K562 (cell line): ENCODE measurements around the gene NELL1. TPM values are rescaled to one million over a fixed set of nuclear protein-coding genes. Genes with fewer than 3 reads are reported as not detected.

Experiments
- ATAC-seq: fragments of 200-7000 bp; cut with Tn5 transposase; 3 replicates; pipeline ENCODE4 v1.9.1; 2020; ENCODE audit warnings: moderate library complexity
- BruUV-seq: library from RNA; stranded (reverse); fragments of 400-500 nt; replicated peaks from 2 replicates; lab custom pipeline; 2021; lab: Mats Ljungman, UMichigan
- CTCF ChIA-PET: fragments of 300-600 bp; formaldehyde crosslinking; extraction: SDS; loops from one replicate; lab custom pipeline; 2021; ENCODE audit warnings: low intra/inter-chr PET ratio; lab: Yijun Ruan, JAX
- POLR2A ChIA-PET: fragments of 300-600, 350-650 bp; sonication (Branson Sonifier 250); formaldehyde crosslinking; extraction: SDS; loops from one replicate; lab custom pipeline; 2021; ENCODE audit warnings: antibody characterized with exemption, inconsistent platforms; lab: Yijun Ruan, JAX
- DNase-seq, 4 experiments: peaks; one replicate each; pipeline versions ENCODE4 v3.0.0 to v3.0.0-alpha.2; 2011 to 2018; ENCODE audit warnings: low spot score in 3 of 4, mixed read lengths in 3 of 4; ENCODE audit errors: extremely low read depth in 1 of 4
- FAIRE-seq: peaks from 2 replicates; lab custom pipeline; 2011; peaks lifted over from hg19 to GRCh38; lab: Jason Lieb, UNC
- H2AFZ ChIP-seq: 2 replicates; pipeline ENCODE4 v1.6.0; 2011; ENCODE audit warnings: low read depth, low read length, control low read depth, inconsistent platforms
- H3K27ac ChIP-seq: fragments of 200-600 bp; 3 replicates; pipeline ENCODE4 v1.8.0; 2011; ENCODE audit warnings: low read depth, mild to moderate bottlenecking, control low read depth, inconsistent platforms, low read length, moderate library complexity, mixed read lengths; ENCODE audit errors: extremely low read depth
- H3K27me3 ChIP-seq, 2 experiments: fragments of 300-600 bp in 1 of 2; 2 replicates in 1 of 2; 3 replicates in 1 of 2; pipeline versions ENCODE4 v1.6.0 to v1.8.0; 2011; ENCODE audit warnings: inconsistent platforms in 2 of 2, low read length in 2 of 2, mild to moderate bottlenecking in 1 of 2, mixed read lengths in 1 of 2, moderate library complexity in 1 of 2; ENCODE audit not compliant: control insufficient read depth in 2 of 2, insufficient read depth in 2 of 2
- H3K36me3 ChIP-seq: fragments of 300-600 bp; 3 replicates; pipeline ENCODE4 v1.8.0; 2011; ENCODE audit warnings: mild to moderate bottlenecking, low read length, inconsistent platforms; ENCODE audit not compliant: control insufficient read depth, insufficient read depth
- H3K4me1 ChIP-seq, 2 experiments: fragments of 200-600 bp in 1 of 2; replicated peaks in 1 of 2; 2 replicates in 1 of 2; 3 replicates in 1 of 2; pipeline versions ENCODE4 v1.5.1 to v1.8.0; 2011; ENCODE audit warnings: inconsistent platforms in 2 of 2, low read length in 2 of 2, mild to moderate bottlenecking in 1 of 2, mixed read lengths in 1 of 2, moderate library complexity in 1 of 2; ENCODE audit not compliant: control insufficient read depth in 2 of 2, insufficient read depth in 2 of 2
- H3K4me2 ChIP-seq: 2 replicates; pipeline ENCODE4 v1.6.1; 2011; ENCODE audit warnings: low read length, control low read depth, inconsistent platforms, mixed read lengths; ENCODE audit not compliant: insufficient read depth
- H3K4me3 ChIP-seq: fragments of 200-600 bp; sonication (generic), shearing (Covaris generic); 2 replicates; pipeline ENCODE4 v1.5.1; 2016; ENCODE audit warnings: control low read depth, inconsistent platforms
- H3K79me2 ChIP-seq: fragments of 200-600 bp; 3 replicates; pipeline ENCODE4 v1.8.0; 2011; ENCODE audit warnings: low read length, inconsistent platforms; ENCODE audit not compliant: control insufficient read depth, insufficient read depth
- H3K9ac ChIP-seq, 2 experiments: 2 replicates each; pipeline versions ENCODE4 v1.6.0 to v1.6.1; 2011; ENCODE audit warnings: low read depth in 2 of 2, low read length in 2 of 2, control low read depth in 1 of 2, inconsistent platforms in 1 of 2, mild to moderate bottlenecking in 1 of 2, mixed read lengths in 1 of 2; ENCODE audit not compliant: insufficient read depth in 1 of 2
- H3K9me1 ChIP-seq: one replicate; pipeline ENCODE4 v1.6.0; 2011; ENCODE audit warnings: inconsistent platforms, mild to moderate bottlenecking, low read length, moderate library complexity; ENCODE audit not compliant: control insufficient read depth, insufficient read depth
- H3K9me3 ChIP-seq: replicated peaks from 2 replicates; pipeline ENCODE4 v1.5.1; 2011; ENCODE audit warnings: low read depth, low read length, inconsistent platforms; ENCODE audit not compliant: control insufficient read depth, insufficient read depth
- H4K20me1 ChIP-seq: replicated peaks from 2 replicates; pipeline ENCODE4 v1.6.1; 2011; ENCODE audit warnings: low read length, inconsistent platforms, mixed read lengths; ENCODE audit not compliant: control insufficient read depth, insufficient read depth
- CHD1 ChIP-seq: fragments of 200-600 bp; sonication (generic); IDR thresholded peaks from one replicate; pipeline ENCODE4 v1.6.1; 2012; ENCODE audit warnings: mild to moderate bottlenecking, moderate library complexity, low read length, inconsistent platforms
- FOXO4 ChIP-seq: fragments of 450-650 bp; formaldehyde crosslinking; IDR thresholded peaks from 2 replicates; pipeline ENCODE4 v1.4.0; 2020; ENCODE audit warnings: mild to moderate bottlenecking, moderate library complexity
- HCFC1 ChIP-seq: IDR thresholded peaks from 2 replicates; pipeline ENCODE4 v1.6.1; 2012; ENCODE audit warnings: low read depth, low read length, improper control_type of control experiment
- HDAC3 ChIP-seq: fragments of 450-650 bp; IDR thresholded peaks from 2 replicates; pipeline ENCODE4 v1.6.1; 2018; ENCODE audit warnings: borderline replicate concordance, mild to moderate bottlenecking, moderate library complexity; ENCODE audit not compliant: partially characterized antibody
- HLTF ChIP-seq: fragments of 450-650 bp; IDR thresholded peaks from 2 replicates; pipeline ENCODE4 v1.6.1; 2016
- KAT2B ChIP-seq: IDR thresholded peaks from one replicate; pipeline ENCODE4 v1.6.1; 2012; ENCODE audit warnings: low read depth, mild to moderate bottlenecking, control low read depth, inconsistent platforms, low read length, moderate library complexity
- PHF20 ChIP-seq: fragments of 450-650 bp; IDR thresholded peaks from 2 replicates; pipeline ENCODE4 v1.6.1; 2018; ENCODE audit not compliant: partially characterized antibody
- POLR2AphosphoS5 ChIP-seq: IDR thresholded peaks from 2 replicates; pipeline ENCODE4 v1.6.1; 2011; ENCODE audit warnings: mild to moderate bottlenecking, low read depth, low read length, moderate library complexity; ENCODE audit not compliant: control insufficient read depth, insufficient read depth
- SIN3A ChIP-seq, 2 experiments: fragments of 150-350 bp in 1 of 2; IDR thresholded peaks; 2 replicates each; pipeline ENCODE4 v1.6.1; 2011 to 2016; ENCODE audit warnings: borderline replicate concordance in 2 of 2, low read depth in 2 of 2, low read length in 2 of 2, mild to moderate bottlenecking in 2 of 2, moderate library complexity in 2 of 2; ENCODE audit not compliant: control insufficient read depth in 1 of 2
- SRSF9 ChIP-seq: fragments of 200-400 bp; formaldehyde crosslinking; IDR thresholded peaks from 2 replicates; pipeline ENCODE4 v1.6.1; 2017; ENCODE audit warnings: low read depth, low read length, borderline replicate concordance
- TFAM ChIP-seq: fragments of 250-450 bp; sonication (Bioruptor Pico); conservative IDR thresholded peaks from 2 replicates; pipeline ENCODE4 v1.5.0; 2021; ENCODE audit warnings: mild to moderate bottlenecking, moderate library complexity
- ZNF695 ChIP-seq: fragments of 450-650 bp; formaldehyde crosslinking; IDR thresholded peaks from 2 replicates; pipeline ENCODE4 v1.4.0; 2020; ENCODE audit warnings: mild to moderate bottlenecking, moderate library complexity
- ZNF780A ChIP-seq: fragments of 250-450 bp; sonication (Bioruptor Pico); IDR thresholded peaks from 2 replicates; pipeline ENCODE4 v1.5.0; 2021; ENCODE audit warnings: mild to moderate bottlenecking
- WGBS: fragments of 100-300 bp; shearing (Covaris generic); methylation state at CpG from one replicate; pipeline ENCODE4 v1.1.6; 2016; ENCODE audit warnings: low coverage, mixed read lengths; ENCODE audit not compliant: insufficient coverage; ENCODE audit errors: missing lambda C conversion rate; 5-methylcytosine and 5-hydroxymethylcytosine counted together
- in situ Hi-C: fragments of 300-500 bp; cut with MboI; formaldehyde crosslinking; loops from 4 replicates; pipeline ENCODE4 v1.15.0; 2018; ENCODE audit warnings: inconsistent platforms, mixed read lengths
- intact Hi-C: fragments of 100-400 bp; cut with micrococcal nuclease; formaldehyde crosslinking; loops from 2 replicates; pipeline ENCODE4 v1.14.2; 2022
- polyA plus RNA-seq, 8 experiments: library from polyadenylated mRNA; depleted of rRNA in 4 of 8; stranded (reverse) in 5 of 8; unstranded in 3 of 8; fragments of >200 nt; fragmentation: Nextera tagmentation in 2 of 8; fragmentation: Illumina TruSeq in 1 of 8; extraction: Ambion mirVana in 2 of 8; extraction: Trizol in 1 of 8; gene quantifications; 2 replicates each; pipeline versions ENCODE4 v1.2.1 to v1.2.3, GENCODE V29; 2011 to 2014; ENCODE audit warnings: inconsistent platforms in 1 of 8, missing spikeins in 1 of 8
- total RNA-seq, 7 experiments: library from RNA; depleted of rRNA in 6 of 7; stranded (reverse); fragments of >200 nt in 6 of 7; fragmentation: Illumina TruSeq in 2 of 7; extraction: Trizol in 2 of 7; gene quantifications; 2 replicates each; pipeline versions ENCODE4 v1.2.1 to v1.2.3, GENCODE V29; 2011 to 2021; ENCODE audit warnings: low replicate concordance in 1 of 7

Gene NELL1
- total and polyA plus RNA-seq, 9 of the 15 experiments (the other 6 are each of a cell fraction or from before 2014, with no cell fraction given), result not detected

GRCh38 chr11:21059879-21060278, 390.5 kb downstream of the NELL1 start:
- no peaks in the 10 kb centered on the region for H3K9me1 ChIP-seq
- no peaks in the 10 kb centered on the region for H4K20me1 ChIP-seq
- in situ Hi-C loops, result no loop called here
- no peak overlapping the region for H3K9ac ChIP-seq
- CTCF ChIA-PET, result no interaction called here
- no peaks in the 10 kb centered on the region for H3K27me3 ChIP-seq
- no TSS peak for BruUV-seq
- intact Hi-C loops, result no loop called here
- DNase-seq (no peak), FAIRE-seq (no peak), ATAC-seq (no peak)
- H2AFZ ChIP-seq, result no peak overlapping the region
- H3K4me2 ChIP-seq, result no peak overlapping the region
- no peaks in the 10 kb centered on the region for H3K79me2 ChIP-seq
- POLR2A ChIA-PET, result no interaction called here
- H3K36me3 ChIP-seq, result no peaks in the 10 kb centered on the region
- no peaks in the 10 kb centered on the region for H3K4me1 ChIP-seq
- 0% methylated on average over 2 of the region's 2 CpGs for WGBS
- no peaks in the 10 kb centered on the region for H3K9me3 ChIP-seq
- no peak overlapping the region for H3K4me3 ChIP-seq
- H3K27ac ChIP-seq, result no peak overlapping the region
- TF ChIP-seq POLR2AphosphoS5 (no peak), TFAM (CRISPR knock-in tag) (no peak), SIN3A (IDR thresholded peaks at IDR 0.05; ENCODE audit: borderline replicate concordance in 2 of 2, control insufficient read depth in 1 of 2, low read depth in 2 of 2, low read length in 2 of 2) (no peak), PHF20 (no peak), ZNF695 (CRISPR knock-in tag) (no peak), HLTF (no peak), SRSF9 (no peak), ZNF780A (no peak), CHD1 (no peak), FOXO4 (CRISPR knock-in tag) (no peak), HDAC3 (no peak), HCFC1 (no peak), KAT2B (no peak)
